ENCODE measurements around the gene ZNF816.
"Not testable (repeated sequence)": the region's sequence is repeated elsewhere in the genome, so short reads cannot be mapped to it uniquely, and the experiment has no call there.

The ZNF816 gene

GRCh38 chr19:52961981-52962380 is 700 bp downstream of the ZNF816 start:
- DNase-seq (ENCODE audit: low read depth in 1 of 2, low spot score in 1 of 2) = no peak

GRCh38 chr19:52959613-52960295 is 2.9 kb downstream of the ZNF816 start:
- DNase-seq (ENCODE audit: low read depth in 1 of 2, low spot score in 1 of 2) = no peak

GRCh38 chr19:52957591-52957990 is 5.1 kb downstream of the ZNF816 start:
- no peak for DNase-seq (ENCODE audit: low read depth in 1 of 2, low spot score in 1 of 2)

GRCh38 chr19:52956917-52957316 is 5.8 kb downstream of the ZNF816 start:
- no peak for DNase-seq (ENCODE audit: low read depth in 1 of 2, low spot score in 1 of 2)

DNA sequence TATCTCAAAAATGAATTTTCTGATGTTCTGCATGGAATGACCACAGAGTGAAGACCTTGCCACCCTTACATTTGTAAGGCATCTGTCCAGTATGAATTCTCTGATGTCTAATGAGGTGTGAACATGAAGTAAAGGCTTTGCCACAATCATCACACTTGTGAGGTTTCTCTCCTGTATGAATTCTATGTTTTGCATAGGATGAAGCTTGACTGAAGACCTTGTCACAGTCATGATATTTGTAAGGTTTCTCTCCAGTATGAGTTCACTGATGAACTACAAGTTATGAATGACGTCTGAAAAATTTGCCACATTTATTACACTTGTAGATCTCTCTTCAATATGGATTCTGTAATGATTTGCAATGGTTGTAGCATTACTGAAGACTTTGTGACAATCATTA is 13.3 kb downstream of the ZNF816 start:
- DNase-seq (ENCODE audit: low read depth in 1 of 2, low spot score in 1 of 2) = no peak

GRCh38 chr19:52948025-52948770 is 14.5 kb downstream of the ZNF816 start:
- no peak for DNase-seq (ENCODE audit: low read depth in 1 of 2, low spot score in 1 of 2)

DNA sequence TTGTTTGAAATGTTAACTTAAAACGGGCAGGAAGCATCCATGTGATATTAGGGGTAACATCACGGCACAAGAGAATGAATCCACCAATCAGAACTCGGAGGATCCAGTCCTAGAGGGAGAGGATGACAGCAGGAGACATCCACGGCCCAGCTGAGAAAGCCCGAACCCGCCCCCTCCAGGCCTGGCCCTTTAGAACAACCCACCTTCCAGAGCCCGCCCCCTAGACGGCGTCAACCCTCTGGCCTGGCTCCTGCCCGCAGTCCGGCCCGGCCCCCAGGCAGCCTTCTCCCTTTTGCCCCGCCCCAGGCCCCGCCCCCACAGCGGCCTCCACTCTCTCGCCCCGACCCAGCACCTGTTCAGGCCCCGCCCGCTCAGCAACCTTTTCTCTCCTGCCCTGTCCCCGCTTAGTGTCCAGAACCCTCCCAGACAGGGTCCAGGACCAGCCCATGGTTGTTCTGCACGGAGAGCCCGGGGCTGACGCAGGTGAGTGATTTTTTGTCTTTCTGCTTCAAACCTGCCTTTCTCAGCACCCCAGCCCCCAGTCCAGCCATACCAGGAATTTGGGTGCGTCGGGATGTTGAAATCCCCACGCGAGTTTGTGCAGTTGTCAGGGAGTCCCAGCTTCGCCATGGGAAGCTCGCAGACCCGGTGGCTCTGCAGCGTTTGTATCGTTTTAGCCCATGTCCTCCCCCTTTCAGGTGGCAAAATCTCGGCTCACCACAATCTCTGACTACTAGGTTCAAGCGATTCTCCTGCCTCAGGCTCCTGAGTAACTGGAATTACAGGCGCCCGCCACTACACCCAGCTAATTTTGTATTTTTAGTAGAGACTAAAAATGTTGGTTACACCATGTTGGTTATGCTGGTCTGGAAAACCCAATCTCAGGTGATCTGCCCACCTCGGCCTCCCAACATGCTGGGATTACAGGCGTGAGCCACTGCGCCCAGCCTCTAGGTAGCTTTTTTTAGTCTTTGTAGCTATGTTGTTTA is 16.1 kb downstream of the ZNF816 start:
- no peak for DNase-seq (ENCODE audit: low read depth in 1 of 2, low spot score in 1 of 2)

- no peak for DNase-seq (ENCODE audit: low read depth in 1 of 2, low spot score in 1 of 2)
Measured at GRCh38 chr19:52945652-52946321, 16.9 kb downstream of the ZNF816 start.

DNA sequence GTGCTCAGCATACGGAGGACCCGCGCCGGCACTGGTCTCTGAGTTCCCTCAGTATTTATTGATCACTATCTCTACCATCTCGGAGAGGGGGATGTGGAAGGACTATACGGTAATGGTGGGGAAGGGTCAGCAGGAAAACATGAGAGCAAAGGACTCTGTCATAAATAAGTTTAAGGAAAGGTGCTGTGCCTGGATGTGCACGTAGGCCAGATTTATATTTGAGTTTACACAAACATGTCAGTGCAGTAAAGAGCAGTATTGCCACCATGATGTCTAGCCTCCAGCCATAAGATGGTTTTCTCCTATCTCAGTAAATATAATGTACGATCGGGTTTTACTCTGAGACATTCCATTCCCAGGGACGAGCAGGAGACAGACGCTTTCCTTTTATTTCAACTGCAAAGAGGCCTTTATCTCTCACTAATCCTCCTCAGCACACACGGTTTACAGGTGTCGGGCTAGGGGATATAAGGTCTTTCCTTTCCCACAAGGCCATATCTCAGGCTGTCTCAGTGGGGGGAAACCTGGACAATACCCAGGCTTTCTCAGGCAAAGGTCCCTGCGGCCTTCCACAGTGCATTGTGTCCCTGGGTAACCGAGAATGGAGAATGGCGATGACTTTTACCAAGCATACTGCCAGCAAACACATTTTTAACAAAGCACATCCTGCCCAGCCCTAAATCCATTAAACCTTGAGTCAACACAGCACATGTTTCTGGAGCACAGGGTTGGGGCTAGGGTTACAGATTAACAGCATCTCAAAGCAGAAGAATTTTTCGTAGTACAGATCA is 17.8 kb downstream of the ZNF816 start:
- not testable (repeated sequence) for DNase-seq (ENCODE audit: low read depth in 1 of 2, low spot score in 1 of 2)

GRCh38 chr19:52943884-52944643 is 18.6 kb downstream of the ZNF816 start:
- no peak for DNase-seq (ENCODE audit: low read depth in 1 of 2, low spot score in 1 of 2)

- DNase-seq (ENCODE audit: low read depth in 1 of 2, low spot score in 1 of 2) = no peak
Measured at GRCh38 chr19:52943134-52943883, 19.4 kb downstream of the ZNF816 start.

DNA sequence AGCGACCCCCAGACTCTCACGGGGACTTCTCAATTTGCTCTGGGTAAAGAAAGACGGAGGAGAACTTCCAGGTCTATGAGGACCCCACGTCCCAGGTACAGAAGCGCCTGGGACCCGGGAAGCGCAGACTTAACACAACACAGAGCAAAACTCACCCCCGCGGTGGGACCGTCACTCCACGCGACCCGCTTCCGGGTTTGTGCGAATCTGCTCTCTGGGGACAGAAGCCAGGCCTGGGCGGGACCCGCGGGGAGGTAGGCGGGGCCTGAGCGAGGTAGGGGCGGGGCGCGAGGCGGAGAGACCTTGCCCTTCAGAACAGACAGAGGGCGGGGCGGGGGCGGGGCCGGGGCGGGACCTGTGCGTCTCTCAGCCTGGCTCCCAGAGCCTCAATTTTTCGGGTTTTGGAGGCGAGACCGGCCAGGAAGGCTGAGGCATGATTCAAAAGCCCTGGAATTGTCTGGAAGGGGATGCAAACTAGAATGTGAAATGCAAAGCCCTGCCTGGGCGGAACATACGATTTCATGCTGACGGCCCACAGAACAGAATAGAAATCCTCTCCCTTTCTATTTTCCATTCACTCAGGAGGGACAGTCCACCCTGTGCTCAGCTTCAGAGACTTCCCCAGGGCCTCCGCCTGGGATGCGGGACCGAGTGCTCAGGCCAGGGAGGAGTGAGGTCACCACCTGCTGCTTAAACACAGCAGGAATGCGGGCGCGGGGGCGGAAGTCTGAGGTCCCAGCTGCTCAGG is 20.1 kb downstream of the ZNF816 start:
- DNase-seq (ENCODE audit: low read depth in 1 of 2, low spot score in 1 of 2) = peak; percentile 92 to 93

DNA sequence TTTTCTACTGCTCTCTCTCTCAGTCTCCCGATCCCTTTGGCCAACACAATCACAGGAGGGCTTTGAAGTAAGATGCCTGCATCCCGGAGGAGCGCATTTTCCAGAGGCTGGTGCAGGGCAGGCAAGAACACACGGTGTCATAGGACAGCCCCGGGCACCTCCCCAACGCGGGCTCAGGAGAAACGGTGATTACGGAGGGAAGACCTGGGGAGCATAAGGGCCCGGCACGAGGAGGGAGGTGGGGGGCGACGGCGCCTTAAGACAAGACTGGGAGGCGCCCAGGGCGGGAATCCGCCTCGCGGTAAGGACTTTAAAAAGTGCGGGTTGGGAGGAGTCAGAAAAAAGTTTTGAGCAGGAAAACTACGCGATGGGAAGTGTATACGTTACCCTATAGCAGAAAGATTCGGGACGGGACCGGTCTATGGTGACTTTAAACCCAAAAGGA is 20.7 kb downstream of the ZNF816 start:
- DNase-seq (ENCODE audit: low read depth in 1 of 2, low spot score in 1 of 2) = no peak

DNA sequence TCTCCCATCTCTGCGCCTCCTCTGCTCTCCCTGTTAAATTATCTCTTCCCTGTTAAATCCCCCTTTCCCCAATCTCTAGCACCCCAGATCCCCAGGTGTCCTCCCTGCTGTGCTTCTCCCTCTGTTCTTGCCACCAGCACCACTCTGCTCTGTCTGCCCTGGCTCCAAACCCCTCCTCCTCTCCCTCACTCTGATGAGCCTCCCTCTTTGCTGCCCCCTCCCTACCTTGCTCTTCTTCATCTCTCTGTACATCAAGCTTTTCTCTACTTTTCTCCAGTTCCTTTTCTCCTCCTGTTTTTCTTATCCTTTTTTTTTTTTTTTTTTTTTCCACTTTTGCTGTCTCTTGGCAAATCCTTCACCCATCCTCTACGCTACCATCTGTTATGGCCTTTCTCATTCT is 21.2 kb downstream of the ZNF816 start:
- not testable (repeated sequence) for DNase-seq (ENCODE audit: low read depth in 1 of 2, low spot score in 1 of 2)

- DNase-seq (ENCODE audit: low read depth in 1 of 2, low spot score in 1 of 2) = not testable (repeated sequence)
Measured at GRCh38 chr19:52940905-52941304, 21.8 kb downstream of the ZNF816 start.

- no peak for DNase-seq (ENCODE audit: low read depth in 1 of 2, low spot score in 1 of 2)
Measured at GRCh38 chr19:52938761-52939160, 23.9 kb downstream of the ZNF816 start.

DNA sequence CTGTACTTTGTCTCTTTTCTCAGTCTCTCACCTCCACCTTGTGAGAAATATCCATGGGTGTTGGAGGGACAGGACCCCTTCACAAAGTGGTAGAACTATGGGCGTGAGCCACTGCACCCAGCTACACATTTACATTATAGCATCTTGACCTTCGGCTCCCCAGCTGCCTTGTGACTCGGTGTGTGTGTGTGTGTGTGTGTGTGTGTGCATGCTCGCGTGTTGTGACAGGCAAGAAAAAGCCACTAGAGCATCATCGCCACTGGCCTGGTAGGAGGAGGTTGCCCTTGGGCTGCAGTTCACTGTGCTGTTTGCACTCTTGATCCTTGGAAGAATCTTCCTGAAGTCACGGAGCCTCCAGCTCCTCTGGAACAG is 25.7 kb downstream of the ZNF816 start:
- no peak for DNase-seq (ENCODE audit: low read depth in 1 of 2, low spot score in 1 of 2)
